HepG2 (cell line): ENCODE results near the gene CCN6. TPM values are rescaled to one million over a fixed set of nuclear protein-coding genes. Genes with fewer than 3 reads are reported as not detected.
A peak's percentile ranks its signal among the peaks of the same experiment; 100 is the strongest.

Experiments used
- ATAC-seq: fragments of 200-7000 bp; cut with Tn5 transposase; 3 replicates; pipeline ENCODE4 v1.9.1; 2020; ENCODE audit warnings: mild to moderate bottlenecking, moderate library complexity
- BruUV-seq: library from RNA; stranded (reverse); fragments of 400-500 nt; replicated peaks from 2 replicates; lab custom pipeline; 2021; lab: Mats Ljungman, UMichigan
- CTCF ChIA-PET: fragments of 300-600 bp; formaldehyde crosslinking; extraction: SDS; loops from one replicate; lab custom pipeline; 2021; ENCODE audit warnings: low total read pairs, inconsistent platforms, low intra/inter-chr PET ratio; lab: Yijun Ruan, JAX
- POLR2A ChIA-PET: fragments of 350-600 bp; sonication (Branson Sonifier 250); formaldehyde crosslinking; loops from one replicate; lab custom pipeline; 2020; ENCODE audit warnings: antibody characterized with exemption, inconsistent platforms; lab: Yijun Ruan, JAX
- DNase-seq: peaks from one replicate; pipeline ENCODE4 v3.0.0-alpha.2; 2015; ENCODE audit warnings: low spot score
- FAIRE-seq: peaks from 3 replicates; lab custom pipeline; 2011; peaks lifted over from hg19 to GRCh38; lab: Jason Lieb, UNC
- H2AFZ ChIP-seq: one replicate; pipeline ENCODE4 v1.6.1; 2011; ENCODE audit warnings: low read length, inconsistent platforms
- H3K27ac ChIP-seq: fragments of 300-600 bp; 3 replicates; pipeline ENCODE4 v1.8.0; 2011; ENCODE audit warnings: mixed run types, mild to moderate bottlenecking, mixed read lengths, low read length, inconsistent platforms; ENCODE audit not compliant: insufficient read depth; ENCODE audit errors: extremely low read length
- H3K27me3 ChIP-seq, 2 experiments: fragments of 200-600 bp in 1 of 2; 2 replicates in 1 of 2; 3 replicates in 1 of 2; pipeline versions ENCODE4 v1.6.0 to v1.8.0; 2011; ENCODE audit warnings: low read length in 2 of 2, mild to moderate bottlenecking in 2 of 2, moderate library complexity in 2 of 2, inconsistent platforms in 1 of 2; ENCODE audit not compliant: insufficient read depth in 2 of 2, control insufficient read depth in 1 of 2
- H3K36me3 ChIP-seq, 2 experiments: fragments of 200-600 bp in 1 of 2; replicated peaks in 1 of 2; 2 replicates in 1 of 2; 3 replicates in 1 of 2; pipeline versions ENCODE4 v1.5.1 to v1.8.0; 2011; ENCODE audit warnings: low read length in 2 of 2, inconsistent platforms in 1 of 2; ENCODE audit not compliant: insufficient read depth in 2 of 2, control insufficient read depth in 1 of 2
- H3K4me1 ChIP-seq: 2 replicates; pipeline ENCODE4 v1.5.1; 2012; ENCODE audit warnings: low read length, inconsistent platforms; ENCODE audit not compliant: insufficient read depth
- H3K4me2 ChIP-seq: 2 replicates; pipeline ENCODE4 v1.6.0; 2011; ENCODE audit warnings: low read depth, low read length, inconsistent platforms
- H3K4me3 ChIP-seq, 3 experiments: fragments of 200-600 bp in 1 of 3; sonication (generic), shearing (Covaris generic) in 1 of 3; replicated peaks in 1 of 3; 2 replicates each; pipeline ENCODE4 v1.5.1; 2011 to 2016; ENCODE audit warnings: low read length in 3 of 3, inconsistent platforms in 2 of 3, low read depth in 2 of 3, mild to moderate bottlenecking in 2 of 3, control low read depth in 1 of 3, mixed read lengths in 1 of 3; ENCODE audit not compliant: insufficient read depth in 1 of 3
- H3K79me2 ChIP-seq: one replicate; pipeline ENCODE4 v1.6.1; 2011; ENCODE audit warnings: low read length, inconsistent platforms; ENCODE audit not compliant: insufficient read depth
- H3K9ac ChIP-seq: 2 replicates; pipeline ENCODE4 v1.6.0; 2011; ENCODE audit warnings: mild to moderate bottlenecking, low read depth, low read length, inconsistent platforms; ENCODE audit not compliant: insufficient read depth
- H3K9me3 ChIP-seq: 2 replicates; pipeline ENCODE4 v1.5.1; 2012; ENCODE audit warnings: mild to moderate bottlenecking, low read length
- H4K20me1 ChIP-seq: 2 replicates; pipeline ENCODE4 v1.6.0; 2011; ENCODE audit warnings: inconsistent platforms, mild to moderate bottlenecking, low read length, moderate library complexity; ENCODE audit not compliant: insufficient read depth
- AKAP8 ChIP-seq: sonication (generic); formaldehyde crosslinking; IDR thresholded peaks from 2 replicates; pipeline ENCODE4 v1.5.1; 2020; ENCODE audit warnings: mild to moderate bottlenecking, missing genetic modification reagents
- ATF5 ChIP-seq: sonication (generic); formaldehyde crosslinking; IDR thresholded peaks from 2 replicates; pipeline ENCODE4 v1.4.0; 2020; ENCODE audit warnings: mild to moderate bottlenecking, low read depth, missing genetic modification reagents
- ATF7 ChIP-seq, 2 experiments: fragments of 450-650 bp in 1 of 2; sonication (generic) in 1 of 2; formaldehyde crosslinking in 1 of 2; IDR thresholded peaks; 2 replicates each; pipeline versions ENCODE4 v1.4.0 to v1.6.1; 2016 to 2020; ENCODE audit warnings: antibody characterized with exemption in 1 of 2, mild to moderate bottlenecking in 1 of 2, missing genetic modification reagents in 1 of 2
- CREB1 ChIP-seq, 2 experiments: fragments of 450-650 bp in 1 of 2; IDR thresholded peaks; 2 replicates each; pipeline ENCODE4 v1.6.1; 2016 to 2017; ENCODE audit warnings: control low read depth in 1 of 2, mild to moderate bottlenecking in 1 of 2, missing compliant biosample characterization in 1 of 2, missing genetic modification characterization in 1 of 2
- KDM1A ChIP-seq: IDR thresholded peaks from 2 replicates; pipeline ENCODE4 v1.6.1; 2016; ENCODE audit warnings: missing compliant biosample characterization
- LCORL ChIP-seq, 2 experiments: fragments of 450-650 bp in 1 of 2; sonication (generic) in 1 of 2; formaldehyde crosslinking in 1 of 2; IDR thresholded peaks; 2 replicates each; pipeline versions ENCODE4 v1.5.0 to v1.6.1; 2017 to 2020; ENCODE audit warnings: antibody characterized with exemption in 1 of 2, missing genetic modification reagents in 1 of 2
- MED1 ChIP-seq: sonication (generic); formaldehyde crosslinking; IDR thresholded peaks from 2 replicates; pipeline ENCODE4 v1.4.0; 2020; ENCODE audit warnings: missing genetic modification reagents
- MTA1 ChIP-seq: sonication (generic); formaldehyde crosslinking; IDR thresholded peaks from 2 replicates; pipeline ENCODE4 v1.4.0; 2020; ENCODE audit warnings: missing genetic modification reagents, mild to moderate bottlenecking, borderline replicate concordance
- MTF1 ChIP-seq: sonication (generic); formaldehyde crosslinking; IDR thresholded peaks from 2 replicates; pipeline ENCODE4 v1.5.0; 2020; ENCODE audit warnings: missing genetic modification reagents
- NAIF1 ChIP-seq: sonication (generic); formaldehyde crosslinking; IDR thresholded peaks from 2 replicates; pipeline ENCODE4 v1.5.0; 2020; ENCODE audit warnings: mild to moderate bottlenecking, missing genetic modification reagents, borderline replicate concordance
- NCOA1 ChIP-seq: sonication (generic); formaldehyde crosslinking; IDR thresholded peaks from 2 replicates; pipeline ENCODE4 v1.9.0; 2021; ENCODE audit warnings: missing genetic modification reagents
- RXRA ChIP-seq: sonication (generic); formaldehyde crosslinking; IDR thresholded peaks from 2 replicates; pipeline ENCODE4 v1.5.1; 2020; ENCODE audit warnings: missing genetic modification reagents
- SALL2 ChIP-seq: sonication (generic); formaldehyde crosslinking; IDR thresholded peaks from 2 replicates; pipeline ENCODE4 v1.8.1; 2023; ENCODE audit warnings: mild to moderate bottlenecking, missing genetic modification reagents, inconsistent platforms
- SOX6 ChIP-seq, 2 experiments: fragments of 450-650 bp in 1 of 2; sonication (generic) in 1 of 2; formaldehyde crosslinking in 1 of 2; IDR thresholded peaks; 2 replicates each; pipeline versions ENCODE4 v1.4.0 to v1.6.1; 2017 to 2020; ENCODE audit warnings: antibody characterized with exemption in 1 of 2, mild to moderate bottlenecking in 1 of 2, missing genetic modification reagents in 1 of 2
- THYN1 ChIP-seq: sonication (generic); formaldehyde crosslinking; IDR thresholded peaks from 2 replicates; pipeline ENCODE4 v1.8.1; 2023; ENCODE audit warnings: low read depth, mild to moderate bottlenecking, moderate library complexity, missing genetic modification reagents, borderline replicate concordance
- ZBTB42 ChIP-seq: sonication (generic); formaldehyde crosslinking; IDR thresholded peaks from 2 replicates; pipeline ENCODE4 v1.5.0; 2020; ENCODE audit warnings: mild to moderate bottlenecking, missing genetic modification reagents
- ZNF224 ChIP-seq: sonication (generic); formaldehyde crosslinking; IDR thresholded peaks from 2 replicates; pipeline ENCODE4 v1.5.0; 2020; ENCODE audit warnings: mild to moderate bottlenecking, missing genetic modification reagents
- ZNF263 ChIP-seq: sonication (generic); formaldehyde crosslinking; IDR thresholded peaks from 2 replicates; pipeline ENCODE4 v1.4.0; 2020; ENCODE audit warnings: missing genetic modification reagents
- ZNF557 ChIP-seq: sonication (generic); formaldehyde crosslinking; IDR thresholded peaks from 2 replicates; pipeline ENCODE4 v1.4.0; 2020; ENCODE audit warnings: missing genetic modification reagents
- ZNF761 ChIP-seq: sonication (generic); formaldehyde crosslinking; conservative IDR thresholded peaks from 2 replicates; pipeline ENCODE4 v1.4.0; 2020; ENCODE audit warnings: mild to moderate bottlenecking, missing genetic modification reagents
- WGBS: methylation state at CpG from one replicate; pipeline ENCODE4 v1.1.6; 2017; ENCODE audit warnings: low lambda C conversion rate; 5-methylcytosine and 5-hydroxymethylcytosine counted together
- in situ Hi-C: cut with HindIII; loops from 2 replicates; pipeline ENCODE4 v1.10.0; 2017; ENCODE audit warnings: low pct_unique_long_range_greater_than_20kb; ENCODE audit not compliant: extremely low pct_ligation_motif_present
- intact Hi-C: fragments of 100-400 bp; cut with micrococcal nuclease; formaldehyde crosslinking; loops from one replicate; pipeline ENCODE4 v1.10.0; 2022; ENCODE audit not compliant: unreplicated experiment
- polyA plus RNA-seq, 8 experiments: library from polyadenylated mRNA; depleted of rRNA in 3 of 8; stranded (reverse) in 7 of 8; unstranded in 1 of 8; fragments of >200 nt; fragmentation: Illumina TruSeq in 4 of 8; extraction: Trizol in 4 of 8; gene quantifications; 2 replicates each; pipeline versions ENCODE4 v1.2.1 to v1.2.3, GENCODE V29; 2011 to 2016; ENCODE audit warnings: low read depth in 4 of 8, missing spikeins in 1 of 8, mixed read lengths in 1 of 8; ENCODE audit not compliant: insufficient read depth in 1 of 8
- total RNA-seq, 5 experiments: library from RNA; depleted of rRNA; stranded (reverse); fragments of >200 nt; fragmentation: Illumina TruSeq; extraction: Trizol; gene quantifications; 2 replicates each; pipeline ENCODE4 v1.2.3, GENCODE V29; 2016; ENCODE audit warnings: low read depth in 1 of 5

Gene CCN6
- total and polyA plus RNA-seq, 2 of the 13 experiments (the other 11 are each of a cell fraction or from before 2014, with no cell fraction given): not detected

DNA sequence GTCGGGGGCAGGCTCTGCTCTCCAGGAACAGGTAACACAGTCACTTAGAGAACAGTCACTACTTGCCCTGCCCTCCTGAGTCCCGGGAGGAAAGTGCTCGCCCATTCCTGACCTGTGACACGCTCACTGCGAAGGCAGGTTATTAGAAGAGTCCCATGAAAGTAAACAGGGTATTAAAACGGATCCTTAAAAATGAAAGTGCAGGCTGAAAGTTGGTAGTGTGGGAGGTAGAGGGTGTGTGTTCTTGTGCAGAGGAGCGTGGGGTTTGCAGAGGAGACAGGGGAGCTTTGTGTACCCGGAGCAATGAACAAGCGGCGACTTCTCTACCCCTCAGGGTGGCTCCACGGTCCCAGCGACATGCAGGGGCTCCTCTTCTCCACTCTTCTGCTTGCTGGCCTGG is at the start of gene CCN6 (continued):
- TF ChIP-seq MED1 (CRISPR knock-in tag): no peak
- no peak for TF ChIP-seq THYN1 (CRISPR knock-in tag)
- TF ChIP-seq LCORL (IDR thresholded peaks at IDR 0.05): no peak
- no peak for TF ChIP-seq LCORL (CRISPR knock-in tag; IDR thresholded peaks at IDR 0.05)
- 0 out of 2 replicates have a peak, but pooled peaks have one; percentile 33 for TF ChIP-seq CREB1 (IDR thresholded peaks at IDR 0.05)
- TF ChIP-seq CREB1 (CRISPR knock-in tag; IDR thresholded peaks at IDR 0.05): no peak
- no peak for TF ChIP-seq NAIF1 (CRISPR knock-in tag)
- TF ChIP-seq RXRA (CRISPR knock-in tag): no peak
- TF ChIP-seq ATF5 (CRISPR knock-in tag): no peak
- no peak for TF ChIP-seq SALL2 (CRISPR knock-in tag)
- TF ChIP-seq ZNF557: no peak
- TF ChIP-seq ZNF263 (CRISPR knock-in tag): no peak

DNA sequence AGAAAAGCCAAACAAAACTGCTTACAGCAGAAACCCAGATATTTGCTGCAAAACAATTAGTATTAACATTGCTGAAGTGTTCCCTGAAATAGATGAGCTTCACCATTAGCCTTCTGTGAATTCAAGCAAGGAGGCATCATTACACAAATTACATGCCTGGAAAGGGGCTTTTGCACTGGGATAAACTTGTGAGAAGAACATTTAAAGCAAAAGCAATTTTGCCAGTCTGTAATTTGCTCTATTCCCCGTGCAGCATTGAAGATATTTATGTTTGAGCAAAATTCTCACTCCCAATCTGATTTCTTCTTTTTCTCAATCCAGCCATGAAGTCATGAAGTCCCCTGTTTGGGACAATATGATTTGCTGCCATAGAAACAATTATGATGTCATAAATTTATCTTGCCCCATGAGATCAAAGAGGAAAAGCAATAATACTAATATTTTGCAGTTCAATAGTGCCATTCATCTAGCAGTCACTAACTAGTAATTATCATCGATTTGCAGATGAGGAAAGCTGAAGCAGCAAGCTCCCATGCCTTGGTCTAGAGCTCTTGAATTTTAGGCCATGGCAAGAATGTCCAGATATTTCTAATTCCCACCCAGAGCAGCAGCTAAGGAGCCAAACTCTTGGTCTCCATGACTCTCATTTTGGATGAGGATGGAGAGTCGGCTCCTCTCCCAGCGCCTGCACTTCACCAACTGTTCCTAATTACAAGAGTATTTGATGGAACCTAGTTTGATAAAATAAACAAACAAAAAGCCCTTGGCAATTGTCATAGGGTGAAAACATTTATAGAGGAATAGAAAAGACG is 49.5 kb upstream of the CCN6 start:
- no TSS peak for BruUV-seq
- Histone ChIP-seq H4K20me1 (no peaks in the 10 kb centered on the region), H3K4me2 (no peak overlapping the region), H3K4me3 (no peak overlapping the region), H3K9me3 (no peaks in the 10 kb centered on the region), H3K4me1 (peaks cover 9% of the 10 kb centered on the region; the same call in 1 of the 2 replicates)
- DNase-seq (no peak), FAIRE-seq (no peak)
- TF ChIP-seq KDM1A (CRISPR knock-in tag) (no peak), ZNF224 (no peak), MTF1 (CRISPR knock-in tag) (no peak), SOX6 (IDR thresholded peaks at IDR 0.05) (no peak), SOX6 (CRISPR knock-in tag; IDR thresholded peaks at IDR 0.05) (no peak), CREB1 (IDR thresholded peaks at IDR 0.05) (peak; percentile 41; the same call in 1 of the 2 replicates), CREB1 (CRISPR knock-in tag; IDR thresholded peaks at IDR 0.05) (no peak), AKAP8 (CRISPR knock-in tag) (no peak), NCOA1 (CRISPR knock-in tag) (no peak), ZBTB42 (CRISPR knock-in tag) (no peak), MTA1 (no peak), ZNF761 (CRISPR knock-in tag) (no peak), ATF7 (IDR thresholded peaks at IDR 0.05) (peak; percentile 91), ATF7 (CRISPR knock-in tag; IDR thresholded peaks at IDR 0.05) (no peak)
- TF ChIP-seq, all 625 proteins: peak for 2
- H3K36me3 ChIP-seq: no peaks in the 10 kb centered on the region
- WGBS: 33% methylated on average over 5 of the region's 5 CpGs
- H3K27ac ChIP-seq: no peak overlapping the region
- no peak for ATAC-seq
- CTCF ChIA-PET: no interaction called here
- H2AFZ ChIP-seq: no peak overlapping the region
- no peaks in the 10 kb centered on the region for H3K79me2 ChIP-seq
- intact Hi-C loops (no loop called here), in situ Hi-C loops (no loop called here)
- POLR2A ChIA-PET: no interaction called here
- peaks cover 0 to 3% of the 10 kb centered on the region in 2 experiments; a peak in 2 of 5 replicates for H3K27me3 ChIP-seq
- no peak overlapping the region for H3K9ac ChIP-seq
